ENCODE results near the gene GAB3. TPM values are rescaled to one million over a fixed set of nuclear protein-coding genes. Genes with fewer than 3 reads are reported as not detected.

GAB3 gene
- total and polyA plus RNA-seq, 2 experiments from 2014 or later = 0.89 to 1.8 TPM

GRCh38 chrX:154799556-154800348, 48.9 kb upstream of the GAB3 start:
- H3K4me1 Mint-ChIP-seq = peaks cover 36% of the 10 kb centered on the region
- Histone ChIP-seq H3K4me1 (ENCODE audit: insufficient read depth) (peaks cover 21% of the 10 kb centered on the region; the same call in 1 of the 2 replicates), H3K4me3 (no peak overlapping the region), H3K36me3 (ENCODE audit: insufficient read depth) (no peaks in the 10 kb centered on the region), H3K9me2 (ENCODE audit: insufficient read depth) (no peaks in the 10 kb centered on the region), H3K27me3 (ENCODE audit: insufficient read depth) (peaks cover 11% of the 10 kb centered on the region), H3K79me2 (replicated peaks; ENCODE audit: insufficient read depth) (peaks cover 6% of the 10 kb centered on the region; the same call in 1 of the 2 replicates), H4K20me1 (replicated peaks; ENCODE audit: insufficient read depth) (no peaks in the 10 kb centered on the region), H3F3A (replicated peaks; ENCODE audit: low read depth) (no peaks in the 10 kb centered on the region), H3K27ac (ENCODE audit: low read depth) (no peak overlapping the region), H2AFZ (no peak overlapping the region), H3K4me2 (peak overlapping the region; percentile 26; the same call in 1 of the 2 replicates)
- H3K36me3 Mint-ChIP-seq (ENCODE audit: low read depth) = no peaks in the 10 kb centered on the region
- H3K9me3 Mint-ChIP-seq = no peaks in the 10 kb centered on the region
- H3K4me3 Mint-ChIP-seq = no peak overlapping the region
- ATAC-seq (peak; percentile 74), DNase-seq (ENCODE audit: low spot score) (no peak)
- TF ChIP-seq EZH2 (IDR thresholded peaks at IDR 0.05; ENCODE audit: low read depth, unreplicated experiment) (no peak), ZNF114 (CRISPR knock-in tag; IDR thresholded peaks at IDR 0.05) (no peak), JUNB (IDR thresholded peaks at IDR 0.05; ENCODE audit: unreplicated experiment) (no peak), CREB1 (CRISPR knock-in tag; IDR thresholded peaks at IDR 0.05; ENCODE audit: low read depth) (no peak), POLR2AphosphoS5 (IDR thresholded peaks at IDR 0.05; ENCODE audit: low read depth) (no peak), ZNF462 (CRISPR knock-in tag; IDR thresholded peaks at IDR 0.05) (no peak), CTCF (conservative IDR thresholded peaks at IDR 0.05; ENCODE audit: low read depth in 2 of 2) (no peak), ZNF331 (CRISPR knock-in tag; IDR thresholded peaks at IDR 0.05; ENCODE audit: low read depth) (no peak), EZH2phosphoT487 (IDR thresholded peaks at IDR 0.05; ENCODE audit: unreplicated experiment) (no peak), NANOG (IDR thresholded peaks at IDR 0.05; ENCODE audit: borderline replicate concordance) (no peak), ETS1 (IDR thresholded peaks at IDR 0.05) (no peak), STAT1 (IDR thresholded peaks at IDR 0.05; ENCODE audit: unreplicated experiment) (no peak)
- TF ChIP-seq, protein P1, sequence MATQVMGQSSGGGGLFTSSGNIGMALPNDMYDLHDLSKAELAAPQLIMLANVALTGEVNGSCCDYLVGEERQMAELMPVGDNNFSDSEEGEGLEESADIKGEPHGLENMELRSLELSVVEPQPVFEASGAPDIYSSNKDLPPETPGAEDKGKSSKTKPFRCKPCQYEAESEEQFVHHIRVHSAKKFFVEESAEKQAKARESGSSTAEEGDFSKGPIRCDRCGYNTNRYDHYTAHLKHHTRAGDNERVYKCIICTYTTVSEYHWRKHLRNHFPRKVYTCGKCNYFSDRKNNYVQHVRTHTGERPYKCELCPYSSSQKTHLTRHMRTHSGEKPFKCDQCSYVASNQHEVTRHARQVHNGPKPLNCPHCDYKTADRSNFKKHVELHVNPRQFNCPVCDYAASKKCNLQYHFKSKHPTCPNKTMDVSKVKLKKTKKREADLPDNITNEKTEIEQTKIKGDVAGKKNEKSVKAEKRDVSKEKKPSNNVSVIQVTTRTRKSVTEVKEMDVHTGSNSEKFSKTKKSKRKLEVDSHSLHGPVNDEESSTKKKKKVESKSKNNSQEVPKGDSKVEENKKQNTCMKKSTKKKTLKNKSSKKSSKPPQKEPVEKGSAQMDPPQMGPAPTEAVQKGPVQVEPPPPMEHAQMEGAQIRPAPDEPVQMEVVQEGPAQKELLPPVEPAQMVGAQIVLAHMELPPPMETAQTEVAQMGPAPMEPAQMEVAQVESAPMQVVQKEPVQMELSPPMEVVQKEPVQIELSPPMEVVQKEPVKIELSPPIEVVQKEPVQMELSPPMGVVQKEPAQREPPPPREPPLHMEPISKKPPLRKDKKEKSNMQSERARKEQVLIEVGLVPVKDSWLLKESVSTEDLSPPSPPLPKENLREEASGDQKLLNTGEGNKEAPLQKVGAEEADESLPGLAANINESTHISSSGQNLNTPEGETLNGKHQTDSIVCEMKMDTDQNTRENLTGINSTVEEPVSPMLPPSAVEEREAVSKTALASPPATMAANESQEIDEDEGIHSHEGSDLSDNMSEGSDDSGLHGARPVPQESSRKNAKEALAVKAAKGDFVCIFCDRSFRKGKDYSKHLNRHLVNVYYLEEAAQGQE (IDR thresholded peaks at IDR 0.05; ENCODE audit: unreplicated experiment) = no peak
- H3K27ac Mint-ChIP-seq = no peak overlapping the region
- H3K27me3 Mint-ChIP-seq (ENCODE audit: insufficient read depth, low read depth, poor library complexity) = peaks cover 15% of the 10 kb centered on the region
